OCI-LY1 (cell line): ENCODE measurements around the gene DUOX1.
"Not testable (repeated sequence)": the region's sequence is repeated elsewhere in the genome, so short reads cannot be mapped to it uniquely, and the experiment has no call there.

Experiments used
- H2AFZ ChIP-seq: fragments of 200-600 bp; sonication (generic), shearing (Covaris generic); 2 replicates; pipeline ENCODE4 v1.6.0; 2014; ENCODE audit warnings: antibody characterized with exemption, mild to moderate bottlenecking, low read length
- H3F3A ChIP-seq: fragments of 200-600 bp; sonication (generic), shearing (Covaris generic); 2 replicates; pipeline ENCODE4 v1.6.0; 2014; ENCODE audit warnings: mild to moderate bottlenecking, antibody characterized with exemption, low read length, moderate library complexity; ENCODE audit not compliant: insufficient read depth
- H3K27ac ChIP-seq: fragments of 200-600 bp; sonication (generic); 2 replicates; pipeline ENCODE4 v1.5.1; 2014; ENCODE audit warnings: low read length, mixed run types, mild to moderate bottlenecking, low read depth; ENCODE audit not compliant: poor library complexity, severe bottlenecking
- H3K27me3 ChIP-seq: fragments of 200-600 bp; sonication (generic); 2 replicates; pipeline ENCODE4 v1.6.0; 2014; ENCODE audit warnings: antibody characterized with exemption, mild to moderate bottlenecking, low read length, moderate library complexity; ENCODE audit not compliant: insufficient read depth
- H3K36me3 ChIP-seq: fragments of 200-600 bp; sonication (generic); 2 replicates; pipeline ENCODE4 v1.6.1; 2014; ENCODE audit warnings: mild to moderate bottlenecking, antibody characterized with exemption, low read length, moderate library complexity, mixed read lengths; ENCODE audit not compliant: insufficient read depth
- H3K4me1 ChIP-seq: fragments of 200-600 bp; sonication (generic); 2 replicates; pipeline ENCODE4 v1.5.1; 2014; ENCODE audit warnings: mild to moderate bottlenecking, low read length, moderate library complexity; ENCODE audit not compliant: insufficient read depth, severe bottlenecking
- H3K4me2 ChIP-seq: fragments of 200-600 bp; sonication (generic), shearing (Covaris generic); 2 replicates; pipeline ENCODE4 v1.6.1; 2014; ENCODE audit warnings: low read length
- H3K4me3 ChIP-seq: fragments of 200-600 bp; sonication (generic); 2 replicates; pipeline ENCODE4 v1.5.1; 2014; ENCODE audit warnings: low read length, low read depth, mild to moderate bottlenecking, mixed read lengths; ENCODE audit not compliant: poor library complexity, severe bottlenecking
- H3K79me2 ChIP-seq: fragments of 200-600 bp; shearing (Covaris generic); 2 replicates; pipeline ENCODE4 v1.6.1; 2016; ENCODE audit warnings: mixed run types, low read length, mixed read lengths; ENCODE audit not compliant: insufficient read depth
- H3K9ac ChIP-seq: fragments of 200-600 bp; sonication (generic), shearing (Covaris generic); 2 replicates; pipeline ENCODE4 v1.6.1; 2014; ENCODE audit warnings: mild to moderate bottlenecking, low read length, mixed read lengths
- H3K9me2 ChIP-seq: fragments of 200-600 bp; sonication (generic), shearing (Covaris generic); 2 replicates; pipeline ENCODE4 v1.6.1; 2014; ENCODE audit warnings: low read depth, mild to moderate bottlenecking, low read length, mixed read lengths
- H3K9me3 ChIP-seq: fragments of 200-600 bp; shearing (Covaris generic); 2 replicates; pipeline ENCODE4 v1.6.1; 2014; ENCODE audit warnings: low read length, mixed read lengths
- H4K20me1 ChIP-seq: fragments of 200-600 bp; sonication (generic), shearing (Covaris generic); 2 replicates; pipeline ENCODE4 v1.6.0; 2016; ENCODE audit warnings: mild to moderate bottlenecking, low read length; ENCODE audit not compliant: insufficient read depth
- CTCF ChIP-seq: fragments of 200-600 bp; sonication (generic), shearing (Covaris generic); IDR thresholded peaks from 2 replicates; pipeline ENCODE4 v1.5.1; 2017; ENCODE audit warnings: mild to moderate bottlenecking, antibody characterized with exemption, low read length, moderate library complexity, mixed read lengths
- EZH2 ChIP-seq: fragments of 200-600 bp; sonication (generic), shearing (Covaris generic); IDR thresholded peaks from 2 replicates; pipeline ENCODE4 v1.8.0; 2017; ENCODE audit warnings: borderline replicate concordance, mixed run types, mild to moderate bottlenecking, antibody characterized with exemption, low read length, moderate library complexity, mixed read lengths

Gene DUOX1

GRCh38 chr15:45129651-45130129 lies at the start of gene DUOX1, which contains the start of gene DUOXA1:
TSS of gene DUOX1 (plus strand) at chr15:45129994. CDS start at chr15:45131967, 1,973 bp downstream.
TSS of gene DUOXA1 (minus strand) at chr15:45129879. CDS start at chr15:45123014, 6,865 bp downstream.
- no peaks in the 10 kb centered on the region for H3K9me2 ChIP-seq
- no peaks in the 10 kb centered on the region for H3K79me2 ChIP-seq
- H3K9ac ChIP-seq: no peak within 1 kb of the TSS
- H3K4me1 ChIP-seq: no peaks in the 10 kb centered on the region
- no peak within 1 kb of the TSS for H3K27ac ChIP-seq
- H4K20me1 ChIP-seq: no peaks in the 10 kb centered on the region
- no peak within 1 kb of the TSS for H3K4me3 ChIP-seq
- TF ChIP-seq EZH2 (no peak), CTCF (no peak)
- H2AFZ ChIP-seq: no peak within 1 kb of the TSS
- H3F3A ChIP-seq: no peaks in the 10 kb centered on the region
- H3K27me3 ChIP-seq: peaks cover 2% of the 10 kb centered on the region; the same call in 1 of the 2 replicates
- H3K4me2 ChIP-seq: no peak within 1 kb of the TSS
- H3K36me3 ChIP-seq: no peaks in the 10 kb centered on the region
- H3K9me3 ChIP-seq: no peaks in the 10 kb centered on the region

GRCh38 chr15:45080593-45080992 lies 49.2 kb upstream of the DUOX1 start:
- not testable (repeated sequence) for H3K27me3 ChIP-seq

GRCh38 chr15:45082412-45082811 lies 47.4 kb upstream of the DUOX1 start:
- H3K27ac ChIP-seq, H3K9me3 ChIP-seq, H3K79me2 ChIP-seq, H3K36me3 ChIP-seq, H3K4me2 ChIP-seq, H3F3A ChIP-seq, H3K4me3 ChIP-seq, H3K4me1 ChIP-seq, H4K20me1 ChIP-seq, H3K9ac ChIP-seq, H3K9me2 ChIP-seq, H2AFZ ChIP-seq, H3K27me3 ChIP-seq: not testable (repeated sequence)

More at GRCh38 chr15:45080593-45080992, 49.2 kb upstream of the DUOX1 start:
- not testable (repeated sequence) for H3K27ac ChIP-seq, H3K9me3 ChIP-seq, H3K36me3 ChIP-seq, H3K4me2 ChIP-seq, H3K9me2 ChIP-seq, H3F3A ChIP-seq, H3K4me1 ChIP-seq, H3K4me3 ChIP-seq, H2AFZ ChIP-seq, H3K79me2 ChIP-seq, H3K9ac ChIP-seq, H4K20me1 ChIP-seq

GRCh38 chr15:45083223-45083622 lies 46.6 kb upstream of the DUOX1 start:
- Histone ChIP-seq H3K4me1 (no peaks in the 10 kb centered on the region), H3K9ac (no peak overlapping the region), H3K36me3 (no peaks in the 10 kb centered on the region), H3K4me3 (no peak overlapping the region), H3F3A (no peaks in the 10 kb centered on the region), H3K9me3 (no peaks in the 10 kb centered on the region), H3K79me2 (no peaks in the 10 kb centered on the region), H3K9me2 (no peaks in the 10 kb centered on the region), H3K27ac (no peak overlapping the region), H3K27me3 (no peaks in the 10 kb centered on the region), H4K20me1 (no peaks in the 10 kb centered on the region), H3K4me2 (no peak overlapping the region), H2AFZ (no peak overlapping the region)
- TF ChIP-seq EZH2 (no peak), CTCF (no peak)
